ENCODE measurements around the gene CCDC63. TPM values are rescaled to one million over a fixed set of nuclear protein-coding genes. Genes with fewer than 3 reads are reported as not detected.
A peak's percentile ranks its signal among the peaks of the same experiment; 100 is the strongest.

Gene CCDC63
- total and polyA plus RNA-seq, 9 of the 15 experiments (the other 6 are each of a cell fraction or from before 2014, with no cell fraction given) = not detected

DNA sequence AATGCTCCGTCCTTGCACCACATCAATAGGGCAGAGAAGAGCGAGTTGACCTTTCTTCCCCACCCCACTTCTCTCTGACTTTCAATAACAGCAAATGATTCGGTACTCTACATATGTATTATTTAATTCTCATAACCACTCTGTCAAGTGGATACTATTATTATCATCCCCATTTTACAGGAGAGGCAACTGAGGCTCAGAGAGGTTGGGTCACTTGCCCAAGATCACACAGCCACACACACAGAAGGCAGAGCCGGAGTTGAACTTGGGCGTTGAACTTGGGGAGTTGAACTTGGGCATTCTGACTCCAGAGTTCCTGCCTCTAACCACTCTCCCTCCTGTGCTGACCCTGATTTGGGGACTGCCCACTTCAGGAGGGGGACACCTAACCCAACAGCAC lies 72.9 kb downstream of the CCDC63 start:
- no peak overlapping the region for H3K9ac ChIP-seq (ENCODE audit: insufficient read depth in 1 of 2, low read depth in 2 of 2, low read length in 2 of 2)
- ChIA-PET POLR2A (no interaction called here), CTCF (ENCODE audit: low intra/inter-chr PET ratio) (no interaction called here)
- no peaks in the 10 kb centered on the region for H3K36me3 ChIP-seq (ENCODE audit: control insufficient read depth, insufficient read depth, low read length)
- H4K20me1 ChIP-seq (replicated peaks; ENCODE audit: control insufficient read depth, insufficient read depth, low read length) = no peaks in the 10 kb centered on the region
- peak; percentile 67 for TF ChIP-seq ZFP36 (IDR thresholded peaks at IDR 0.05; ENCODE audit: low read depth, low read length, partially characterized antibody)
- no peak for TF ChIP-seq ZNF174 (CRISPR knock-in tag; IDR thresholded peaks at IDR 0.05)
- 0 out of 2 replicates have a peak, but pooled peaks have one; percentile 23 for TF ChIP-seq ADNP (tag; IDR thresholded peaks at IDR 0.05)
- TF ChIP-seq, protein P1, sequence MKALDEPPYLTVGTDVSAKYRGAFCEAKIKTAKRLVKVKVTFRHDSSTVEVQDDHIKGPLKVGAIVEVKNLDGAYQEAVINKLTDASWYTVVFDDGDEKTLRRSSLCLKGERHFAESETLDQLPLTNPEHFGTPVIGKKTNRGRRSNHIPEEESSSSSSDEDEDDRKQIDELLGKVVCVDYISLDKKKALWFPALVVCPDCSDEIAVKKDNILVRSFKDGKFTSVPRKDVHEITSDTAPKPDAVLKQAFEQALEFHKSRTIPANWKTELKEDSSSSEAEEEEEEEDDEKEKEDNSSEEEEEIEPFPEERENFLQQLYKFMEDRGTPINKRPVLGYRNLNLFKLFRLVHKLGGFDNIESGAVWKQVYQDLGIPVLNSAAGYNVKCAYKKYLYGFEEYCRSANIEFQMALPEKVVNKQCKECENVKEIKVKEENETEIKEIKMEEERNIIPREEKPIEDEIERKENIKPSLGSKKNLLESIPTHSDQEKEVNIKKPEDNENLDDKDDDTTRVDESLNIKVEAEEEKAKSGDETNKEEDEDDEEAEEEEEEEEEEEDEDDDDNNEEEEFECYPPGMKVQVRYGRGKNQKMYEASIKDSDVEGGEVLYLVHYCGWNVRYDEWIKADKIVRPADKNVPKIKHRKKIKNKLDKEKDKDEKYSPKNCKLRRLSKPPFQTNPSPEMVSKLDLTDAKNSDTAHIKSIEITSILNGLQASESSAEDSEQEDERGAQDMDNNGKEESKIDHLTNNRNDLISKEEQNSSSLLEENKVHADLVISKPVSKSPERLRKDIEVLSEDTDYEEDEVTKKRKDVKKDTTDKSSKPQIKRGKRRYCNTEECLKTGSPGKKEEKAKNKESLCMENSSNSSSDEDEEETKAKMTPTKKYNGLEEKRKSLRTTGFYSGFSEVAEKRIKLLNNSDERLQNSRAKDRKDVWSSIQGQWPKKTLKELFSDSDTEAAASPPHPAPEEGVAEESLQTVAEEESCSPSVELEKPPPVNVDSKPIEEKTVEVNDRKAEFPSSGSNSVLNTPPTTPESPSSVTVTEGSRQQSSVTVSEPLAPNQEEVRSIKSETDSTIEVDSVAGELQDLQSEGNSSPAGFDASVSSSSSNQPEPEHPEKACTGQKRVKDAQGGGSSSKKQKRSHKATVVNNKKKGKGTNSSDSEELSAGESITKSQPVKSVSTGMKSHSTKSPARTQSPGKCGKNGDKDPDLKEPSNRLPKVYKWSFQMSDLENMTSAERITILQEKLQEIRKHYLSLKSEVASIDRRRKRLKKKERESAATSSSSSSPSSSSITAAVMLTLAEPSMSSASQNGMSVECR (CRISPR knock-in tag; IDR thresholded peaks at IDR 0.05) = no peak
- no peak for TF ChIP-seq CBX2 (IDR thresholded peaks at IDR 0.05; ENCODE audit: insufficient read depth, low read length, poor library complexity, severe bottlenecking)
- TF ChIP-seq MEF2A (IDR thresholded peaks at IDR 0.05; ENCODE audit: control insufficient read depth, low read depth, low read length) = no peak
- TF ChIP-seq RBM25 (IDR thresholded peaks at IDR 0.05; ENCODE audit: low read depth, low read length, severe bottlenecking) = peak; percentile 85
- no peak for TF ChIP-seq PHTF2 (CRISPR knock-in tag; IDR thresholded peaks at IDR 0.05)
- 0 out of 4 replicates have a peak, but pooled peaks of 1 of the 2 experiments have one; percentile 9 for TF ChIP-seq KDM1A (IDR thresholded peaks at IDR 0.05)
- TF ChIP-seq NELFE (IDR thresholded peaks at IDR 0.05; ENCODE audit: insufficient read depth, insufficient read length) = no peak
- TF ChIP-seq ATF7 (IDR thresholded peaks at IDR 0.05) = no peak
- peak; percentile 63; the same call in 1 of the 2 replicates for TF ChIP-seq BCOR (IDR thresholded peaks at IDR 0.05)
- no peak for TF ChIP-seq BRCA1 (IDR thresholded peaks at IDR 0.05)
- no peak for TF ChIP-seq BRCA1 (CRISPR knock-in tag; IDR thresholded peaks at IDR 0.05)
- no peak for ATAC-seq
- H3K27ac ChIP-seq (ENCODE audit: extremely low read depth, low read depth, low read length) = no peak overlapping the region
- H3K4me1 ChIP-seq (replicated peaks in 1 of 2; ENCODE audit: control insufficient read depth in 2 of 2, insufficient read depth in 2 of 2, low read length in 2 of 2) = no peaks in the 10 kb centered on the region
- 0% methylated on average over 5 of the region's 5 CpGs for WGBS (ENCODE audit: insufficient coverage, low coverage, missing lambda C conversion rate)
- H2AFZ ChIP-seq (ENCODE audit: low read depth, low read length) = no peak overlapping the region
- no peak for FAIRE-seq
- no peak overlapping the region for H3K4me3 ChIP-seq
- H3K27me3 ChIP-seq (ENCODE audit: control insufficient read depth in 2 of 2, insufficient read depth in 2 of 2, low read length in 2 of 2) = peaks cover 15 to 51% of the 10 kb centered on the region in 2 experiments; a peak in 4 of 5 replicates
- no peaks in the 10 kb centered on the region for H3K79me2 ChIP-seq (ENCODE audit: control insufficient read depth, insufficient read depth, low read length)
- in situ Hi-C loops (cut with MboI) = no loop called here
- intact Hi-C loops (cut with micrococcal nuclease) = no loop called here
- DNase-seq (ENCODE audit: extremely low read depth in 1 of 4, low spot score in 3 of 4) = no peak
- no TSS peak for BruUV-seq (replicated peaks)
- H3K4me2 ChIP-seq (ENCODE audit: insufficient read depth, low read length) = no peak overlapping the region
- no peaks in the 10 kb centered on the region for H3K9me3 ChIP-seq (replicated peaks; ENCODE audit: control insufficient read depth, insufficient read depth, low read depth, low read length)
- no peaks in the 10 kb centered on the region for H3K9me1 ChIP-seq (ENCODE audit: control insufficient read depth, insufficient read depth, low read length)

Data from K562 (cell line).